G401.6 (cell line): ENCODE measurements around the gene ESPNL.

ENCODE experiments used
- FAIRE-seq: peaks from 2 replicates; lab custom pipeline; 2012; peaks lifted over from hg19 to GRCh38; lab: Jason Lieb, UNC

ESPNL gene

DNA sequence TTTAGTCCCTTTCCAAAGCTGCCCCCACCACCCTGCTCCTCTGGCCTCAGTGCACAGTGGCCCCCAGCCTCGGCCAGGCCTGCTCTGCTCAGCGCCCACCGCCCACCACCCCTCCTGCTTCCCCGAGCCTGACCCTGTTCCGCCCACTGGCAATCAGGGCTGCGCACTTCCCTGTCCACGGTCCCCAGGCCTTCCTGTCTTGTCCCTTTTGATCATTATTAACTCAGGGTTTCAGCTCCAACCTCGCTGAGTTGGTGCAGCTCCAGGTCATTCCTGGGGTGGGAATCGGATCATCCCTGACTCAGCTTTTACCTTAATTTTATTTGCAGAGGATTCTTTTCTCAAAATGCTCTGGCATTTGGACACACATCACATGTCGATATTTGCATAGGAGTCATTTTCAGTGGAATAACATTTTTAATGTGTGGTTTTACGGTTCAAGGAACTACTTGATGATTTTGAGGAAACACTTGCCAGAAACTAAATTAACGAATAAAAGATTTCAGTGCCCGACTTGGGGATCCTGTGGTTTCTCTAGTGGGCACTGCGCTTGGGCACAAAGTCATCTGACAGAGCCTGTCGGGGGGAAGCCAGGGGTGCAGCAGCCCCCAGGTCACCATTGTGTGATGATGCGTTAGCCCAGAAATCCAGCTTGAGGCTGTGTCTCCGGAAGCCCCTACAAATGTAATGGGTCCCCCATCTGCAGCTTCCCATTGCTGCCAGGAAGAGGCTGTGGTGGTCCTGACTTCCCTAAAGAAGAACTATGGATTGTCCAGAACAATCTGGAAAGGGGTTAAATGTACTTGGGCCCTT is 1.0 kb upstream of the ESPNL start:
- FAIRE-seq = no peak

DNA sequence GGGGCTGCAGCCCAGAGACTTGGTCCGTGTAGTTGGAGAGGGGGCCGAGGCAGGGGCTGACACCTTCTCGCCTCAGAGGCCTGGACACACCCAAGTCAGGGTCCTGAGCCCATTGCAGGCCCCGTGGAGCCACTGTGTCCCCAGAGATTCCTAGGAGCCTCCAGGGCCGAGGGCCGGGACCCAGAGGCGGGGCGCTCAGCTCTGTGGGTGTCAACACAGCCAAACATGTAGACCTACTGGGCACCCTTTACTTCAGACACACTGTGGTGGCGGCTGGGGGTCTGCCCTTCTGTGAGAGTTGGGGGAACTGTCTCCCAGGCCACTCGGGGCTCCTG is 459 bp upstream of the ESPNL start:
- no peak for FAIRE-seq

DNA sequence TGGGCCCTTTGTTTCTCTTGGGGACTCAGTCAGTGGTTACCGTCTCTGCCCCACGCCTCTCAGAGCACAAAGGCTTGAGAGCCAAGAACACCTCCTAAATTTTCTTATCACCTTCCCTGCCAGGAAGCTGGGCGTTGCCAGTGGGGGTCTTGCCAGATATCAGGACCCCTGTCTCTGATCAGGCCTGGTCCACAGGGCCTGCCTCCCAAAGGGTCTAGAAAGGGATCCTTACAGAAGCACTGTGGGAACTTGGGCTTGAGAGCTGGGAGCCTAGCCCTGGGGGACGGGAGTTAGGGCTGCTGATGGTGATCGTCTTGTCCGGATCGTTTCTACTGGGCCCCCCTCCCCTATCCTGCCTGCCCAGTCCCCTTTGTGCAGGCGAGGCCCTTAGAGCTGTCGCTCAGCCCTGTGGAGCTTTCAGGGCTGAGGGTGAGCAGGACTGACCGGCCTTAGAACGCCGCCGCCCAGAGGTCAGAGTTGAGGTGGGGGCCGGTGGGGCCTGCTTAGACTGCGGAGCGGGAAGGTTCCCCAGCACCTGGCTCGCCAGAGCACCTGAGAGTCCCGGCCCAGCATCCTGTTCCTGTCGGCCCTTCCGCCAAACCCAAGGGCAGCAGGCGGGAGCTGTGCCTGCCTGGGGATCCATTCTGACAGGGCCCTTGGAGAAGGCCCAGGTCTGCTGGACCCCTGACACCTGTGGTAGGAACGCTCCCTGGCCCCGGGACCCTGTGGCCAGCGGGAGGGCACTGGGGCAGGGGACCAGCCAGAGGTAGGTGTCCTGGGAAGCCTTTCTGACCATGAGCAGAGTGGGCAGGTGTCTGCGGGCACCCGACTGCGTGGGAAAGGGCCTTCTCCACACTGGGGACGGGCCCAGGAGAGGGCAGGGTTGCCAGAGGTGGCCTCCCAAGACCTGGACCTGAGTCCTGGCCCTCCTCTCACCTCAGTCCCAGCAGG is 956 bp downstream of the ESPNL start:
- no peak for FAIRE-seq

DNA sequence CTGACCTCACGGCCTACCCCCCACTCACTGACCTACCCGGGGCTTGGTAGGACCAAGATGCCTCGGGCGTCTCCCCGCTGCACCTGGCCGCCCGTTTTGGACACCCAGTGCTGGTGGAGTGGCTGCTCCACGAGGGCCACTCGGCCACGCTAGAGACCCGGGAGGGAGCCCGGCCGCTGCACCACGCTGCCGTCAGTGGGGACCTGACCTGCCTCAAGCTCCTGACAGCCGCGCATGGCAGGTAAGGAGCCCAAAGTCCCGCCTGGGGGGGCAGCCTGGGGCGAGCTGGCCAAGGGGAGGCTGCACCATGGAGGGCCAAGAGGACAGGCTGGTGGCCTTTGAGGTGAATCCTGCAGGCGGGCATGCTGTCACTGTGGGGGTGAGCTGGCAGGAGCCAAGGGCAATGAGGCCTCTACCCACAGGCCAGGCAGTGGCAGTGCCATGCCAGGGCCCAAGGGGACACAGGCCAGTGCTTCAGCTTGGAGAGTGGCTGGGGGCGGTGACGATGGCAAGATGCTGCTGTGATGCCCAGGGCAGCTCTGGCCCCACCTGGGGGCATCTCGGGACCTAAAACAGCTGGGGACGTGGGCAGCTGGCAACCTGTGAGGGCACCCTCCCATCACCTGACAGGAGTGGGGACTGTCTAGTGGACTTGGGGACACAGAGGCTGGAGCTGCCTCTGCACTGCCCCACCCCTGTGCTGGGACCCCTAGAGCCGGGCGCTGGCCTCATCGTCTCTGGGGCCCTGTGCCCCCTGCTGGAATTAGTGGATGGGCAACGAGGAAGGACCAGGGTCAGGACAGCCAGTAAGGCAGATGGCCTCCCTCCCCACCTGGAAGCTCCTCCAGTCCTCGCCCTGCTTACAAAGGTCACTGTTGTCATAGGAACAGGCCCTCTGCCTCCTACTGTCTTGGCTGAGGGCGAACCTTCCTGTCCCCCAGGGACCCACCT is 2.0 kb downstream of the ESPNL start:
- no peak for FAIRE-seq

DNA sequence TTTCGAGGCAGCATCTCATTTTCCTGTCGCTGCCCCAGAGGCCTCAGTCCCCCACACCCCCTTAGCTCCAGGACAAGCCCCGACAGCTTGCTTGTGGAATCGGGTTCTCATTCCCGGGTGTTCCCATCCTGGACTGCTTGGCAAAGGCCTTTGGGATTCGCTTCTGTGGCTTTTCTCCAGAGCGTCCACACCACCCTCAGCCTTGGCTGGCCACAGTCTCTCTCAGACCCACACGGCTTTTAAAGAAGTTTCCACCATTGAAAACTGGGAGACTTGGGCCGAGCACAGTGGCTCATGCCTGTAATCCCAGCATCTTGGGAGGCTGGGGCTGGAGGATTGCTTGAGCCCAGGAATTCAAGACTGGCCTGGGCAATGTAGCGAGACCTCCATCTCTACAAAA is 2.7 kb downstream of the ESPNL start:
- no peak for FAIRE-seq

DNA sequence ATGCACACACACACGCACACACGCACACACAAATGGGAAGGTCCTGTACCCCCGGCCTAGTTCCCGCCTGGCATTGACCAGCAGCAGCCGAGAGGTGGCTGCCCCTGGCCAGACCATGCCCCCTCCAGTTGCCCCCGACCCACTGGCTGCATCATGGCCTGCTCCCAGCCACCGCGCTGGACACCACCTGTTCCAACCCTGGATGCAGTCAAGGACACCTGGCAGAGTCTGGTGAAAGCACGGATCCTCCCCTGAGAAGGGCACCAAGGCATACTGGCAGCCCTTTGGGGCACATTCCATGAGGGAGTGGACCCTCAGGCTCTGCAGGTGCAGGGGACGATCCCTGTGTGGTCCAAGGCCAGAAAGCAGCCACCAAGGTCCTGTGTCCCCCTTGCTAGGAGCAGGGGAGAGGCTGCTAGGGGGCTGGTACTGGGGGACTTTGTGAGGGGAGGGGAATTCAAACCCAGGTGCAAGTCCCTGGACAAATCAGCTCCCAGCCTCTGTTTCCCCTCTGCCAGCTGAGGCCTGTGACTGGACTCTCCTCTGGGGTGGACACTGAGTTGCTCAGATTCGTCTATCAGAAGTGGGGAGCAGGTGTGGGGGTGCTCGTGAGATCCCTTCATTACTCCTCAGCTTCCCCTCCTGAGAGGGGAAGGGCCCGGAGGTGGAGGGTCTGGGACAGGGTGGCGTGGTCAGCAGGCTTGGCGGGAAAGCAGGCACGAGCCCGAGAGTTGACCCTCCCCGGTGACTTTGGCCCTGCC is 3.5 kb downstream of the ESPNL start:
- no peak for FAIRE-seq

DNA sequence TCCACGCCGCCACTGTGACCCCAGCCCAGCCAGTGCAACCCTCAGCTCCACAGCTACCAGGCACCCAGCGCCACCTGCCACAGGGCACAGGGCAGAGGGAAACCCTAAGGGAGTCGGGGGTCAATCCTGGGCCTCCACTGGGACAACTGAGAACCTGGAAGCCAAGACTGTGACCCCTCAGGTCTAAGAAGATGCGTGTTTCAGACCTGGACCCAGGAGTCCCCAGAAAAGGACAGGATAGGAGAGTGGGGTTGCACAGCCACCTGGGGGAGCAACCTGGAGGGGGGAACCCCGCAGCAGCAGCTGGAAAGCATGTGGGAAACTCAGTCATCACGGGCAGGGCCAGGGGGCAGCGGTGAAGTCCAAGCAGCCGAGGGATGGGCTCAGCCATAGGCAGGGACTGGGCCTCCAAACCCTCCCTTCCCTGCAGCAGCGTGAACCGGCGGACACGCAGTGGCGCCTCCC is 4.1 kb downstream of the ESPNL start:
- FAIRE-seq = no peak

DNA sequence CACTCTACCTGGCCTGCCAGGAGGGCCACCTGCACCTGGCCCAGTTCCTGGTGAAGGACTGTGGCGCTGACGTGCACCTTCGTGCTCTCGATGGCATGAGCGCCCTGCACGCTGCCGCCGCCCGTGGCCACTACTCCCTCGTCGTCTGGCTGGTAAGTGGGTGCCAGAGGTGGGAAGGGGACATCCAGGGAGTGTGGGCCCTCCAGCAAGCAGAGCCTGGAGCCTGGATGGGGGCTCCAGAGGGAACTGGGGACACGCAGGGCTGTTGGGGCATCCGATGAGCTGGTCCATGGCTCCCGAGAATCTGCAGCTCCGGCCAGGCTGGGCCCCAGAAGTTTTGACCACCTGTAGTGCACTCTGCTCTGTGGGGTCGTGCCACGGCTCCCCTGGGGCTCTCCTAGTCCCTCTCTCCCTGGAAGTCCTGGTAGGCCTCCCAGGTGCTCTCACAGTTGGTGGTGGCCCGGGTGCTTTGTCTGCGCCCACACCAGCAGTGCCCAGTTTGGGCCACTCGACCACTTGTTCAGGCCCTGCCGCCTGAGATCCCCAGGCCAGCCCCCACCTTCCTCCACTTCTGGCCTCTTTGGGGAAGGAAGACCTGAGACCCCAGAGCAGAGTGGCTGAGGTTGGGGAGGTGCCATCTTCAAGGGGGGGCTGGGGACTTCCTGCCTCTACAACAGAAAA is 4.7 kb downstream of the ESPNL start:
- FAIRE-seq = no peak

DNA sequence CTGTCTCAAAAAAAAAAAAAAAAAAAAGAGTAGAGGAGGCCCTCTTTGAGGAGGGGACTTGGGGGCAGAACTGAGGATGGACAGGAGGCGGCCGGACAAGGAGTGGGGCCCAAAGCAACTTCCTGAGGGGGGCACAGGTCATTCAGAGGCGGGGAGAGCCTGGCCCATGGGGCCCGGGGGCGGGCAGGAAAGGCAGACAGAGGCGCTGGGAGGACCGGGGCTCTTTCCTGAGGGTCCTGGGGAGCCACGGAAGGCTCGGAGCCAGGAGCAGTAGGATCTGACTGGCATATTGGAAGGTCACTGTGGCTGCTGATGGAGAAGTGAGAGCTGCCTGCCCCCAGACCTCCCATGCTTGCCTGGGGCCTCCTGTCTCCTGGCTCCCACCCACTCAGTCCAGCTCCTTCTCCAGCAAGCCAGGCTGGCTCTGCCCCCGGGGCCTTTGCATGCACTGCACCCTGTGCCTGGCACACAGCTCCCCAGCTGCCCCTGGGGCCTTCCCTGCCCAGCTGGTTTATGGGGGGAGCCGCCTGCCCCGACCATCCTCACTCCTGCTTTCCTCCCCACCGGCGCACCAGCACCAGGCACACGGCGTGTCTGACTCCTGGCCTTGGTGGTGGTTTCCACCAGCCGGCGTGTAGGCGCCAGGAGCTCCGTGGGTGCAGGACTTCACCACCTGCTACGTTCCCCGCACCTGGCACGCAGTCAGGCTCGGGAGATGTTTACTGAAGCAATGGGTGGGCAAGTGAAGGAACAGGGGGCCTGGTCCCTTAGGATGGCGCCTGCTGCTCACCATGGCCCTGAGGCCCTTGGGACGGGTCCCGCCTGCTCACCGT is 5.6 kb downstream of the ESPNL start:
- no peak for FAIRE-seq

DNA sequence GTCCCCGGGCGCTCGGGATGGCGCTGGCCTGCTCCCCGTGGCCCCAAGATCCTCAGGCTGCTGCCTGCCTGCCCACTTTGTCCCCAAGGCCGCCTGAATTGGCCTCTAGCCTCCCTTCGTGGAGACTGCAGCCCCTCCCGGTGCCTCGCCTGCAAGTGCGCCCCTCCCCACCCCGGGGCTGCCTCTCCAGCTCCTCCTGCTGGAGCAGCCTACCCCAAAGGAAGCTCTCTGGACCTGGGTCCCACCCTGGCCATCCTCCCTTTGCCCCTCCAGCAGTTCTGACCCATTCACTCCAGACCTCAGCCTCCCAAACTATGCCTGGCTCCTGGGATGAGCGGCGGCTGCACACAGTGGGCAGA is 6.2 kb downstream of the ESPNL start:
- FAIRE-seq = no peak

DNA sequence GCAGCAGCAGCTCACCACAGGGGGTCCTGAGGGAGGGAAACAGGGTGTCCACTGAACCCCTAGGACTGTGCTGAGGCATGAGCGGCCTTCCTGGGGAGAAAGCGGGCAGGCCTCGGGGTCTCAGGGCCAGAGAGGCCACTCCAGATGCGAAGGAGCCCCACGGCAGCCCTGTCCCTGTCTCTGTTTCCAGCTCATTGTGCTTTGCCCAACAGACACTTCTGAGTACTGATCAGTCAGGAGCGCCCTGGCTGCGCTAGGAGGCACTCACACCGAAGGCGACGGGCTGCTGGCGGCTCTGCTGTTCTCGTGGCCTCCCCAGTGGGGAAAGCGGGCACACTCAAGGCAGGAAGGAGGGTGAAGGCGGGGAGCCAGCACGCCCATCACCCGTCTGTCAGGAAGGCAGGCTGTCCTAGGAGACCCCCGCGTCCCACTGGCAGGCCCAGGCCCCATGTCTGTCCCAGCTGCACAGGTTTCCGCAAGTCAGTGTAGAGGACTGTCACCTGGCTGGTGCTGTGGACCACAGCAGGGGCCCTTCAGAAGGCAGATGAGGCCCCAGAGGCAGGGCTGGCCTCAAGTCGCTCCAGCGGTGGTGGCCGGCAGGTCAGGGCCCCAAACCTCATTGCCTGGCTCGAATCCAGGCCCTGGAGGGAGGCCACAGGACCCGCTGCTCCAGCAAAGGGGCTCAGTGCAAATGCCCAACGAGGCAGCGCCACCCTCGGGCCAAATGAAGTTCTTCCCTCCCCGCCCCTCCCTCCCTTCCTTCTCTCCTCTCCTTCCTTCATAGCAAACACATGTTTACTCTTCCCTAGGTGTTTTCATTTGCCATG is 6.8 kb downstream of the ESPNL start:
- no peak for FAIRE-seq

DNA sequence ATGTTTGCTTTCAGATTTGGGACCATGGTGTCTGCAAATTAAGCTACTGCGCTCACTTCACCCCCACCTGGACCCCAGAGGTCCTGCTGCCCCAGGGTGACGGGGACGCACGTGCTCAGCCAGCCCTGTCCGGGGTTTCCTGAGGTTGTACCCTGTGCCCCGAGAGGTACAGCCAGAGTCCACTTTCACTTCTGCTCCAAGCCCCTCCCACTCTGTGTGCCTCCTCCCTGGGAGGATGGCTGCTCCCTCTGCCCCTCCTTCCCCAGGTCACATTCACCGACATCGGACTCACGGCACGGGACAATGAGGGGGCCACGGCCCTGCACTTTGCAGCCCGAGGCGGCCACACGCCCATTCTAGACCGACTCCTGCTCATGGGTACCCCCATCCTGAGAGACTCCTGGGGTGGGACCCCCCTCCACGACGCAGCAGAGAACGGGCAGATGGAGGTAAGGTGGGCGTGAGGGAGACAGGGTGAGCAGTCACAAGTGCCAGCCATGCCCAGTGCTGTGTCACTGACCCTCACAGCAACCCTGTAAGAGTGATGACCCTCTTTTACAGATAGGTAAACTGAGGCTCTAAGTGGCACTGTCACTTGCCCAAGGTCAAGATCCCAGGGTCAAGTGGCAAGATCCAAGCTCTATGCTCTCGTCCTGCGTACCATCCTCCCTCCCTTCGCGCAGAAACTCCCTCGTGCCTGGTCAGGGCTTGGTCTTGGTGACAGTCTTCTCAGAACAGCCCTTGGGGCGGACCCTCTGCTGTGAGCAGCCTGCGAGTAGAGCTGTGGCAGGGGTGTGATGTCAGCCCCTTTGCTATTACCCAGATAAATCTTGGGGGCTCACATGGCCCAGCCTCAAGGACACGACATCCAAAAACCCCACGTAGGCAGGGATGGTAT is 7.6 kb downstream of the ESPNL start:
- FAIRE-seq = no peak

DNA sequence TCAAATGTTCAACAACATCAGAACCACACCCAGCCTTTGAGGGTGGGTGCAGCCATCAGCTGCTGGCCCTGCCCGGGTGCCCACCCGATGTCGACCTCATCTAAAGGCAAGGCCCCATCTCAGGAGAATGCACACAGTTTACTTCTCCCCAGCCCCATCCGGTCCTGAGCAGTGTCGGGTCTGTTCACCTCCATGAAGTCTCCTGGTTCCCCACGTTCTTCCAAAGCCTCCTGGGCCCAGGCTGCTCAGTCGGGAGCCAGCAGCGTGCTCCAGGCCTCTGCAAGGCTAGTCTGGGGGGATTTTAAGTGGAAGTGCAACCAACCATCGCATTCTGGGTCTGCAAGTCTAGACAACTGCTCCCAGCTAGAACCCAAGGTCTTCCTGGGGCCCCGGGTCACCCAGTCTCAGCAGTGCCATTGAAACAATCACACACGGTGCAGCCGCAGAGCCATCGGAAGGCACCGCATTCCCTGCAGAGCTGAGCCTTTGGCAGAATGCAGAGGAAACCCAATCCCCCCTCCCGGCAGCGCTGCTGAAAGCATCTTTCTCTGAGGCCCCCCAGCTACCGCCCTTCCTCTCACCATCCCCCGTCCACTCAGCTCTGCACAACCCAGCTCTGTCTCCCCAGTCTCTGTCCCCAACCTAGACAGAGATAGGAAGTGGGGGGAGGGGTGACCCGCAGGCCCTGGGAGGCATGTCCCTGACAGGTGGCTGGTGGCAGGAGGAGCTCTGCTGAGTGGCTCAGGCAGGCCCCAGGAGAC is 8.5 kb downstream of the ESPNL start:
- no peak for FAIRE-seq

DNA sequence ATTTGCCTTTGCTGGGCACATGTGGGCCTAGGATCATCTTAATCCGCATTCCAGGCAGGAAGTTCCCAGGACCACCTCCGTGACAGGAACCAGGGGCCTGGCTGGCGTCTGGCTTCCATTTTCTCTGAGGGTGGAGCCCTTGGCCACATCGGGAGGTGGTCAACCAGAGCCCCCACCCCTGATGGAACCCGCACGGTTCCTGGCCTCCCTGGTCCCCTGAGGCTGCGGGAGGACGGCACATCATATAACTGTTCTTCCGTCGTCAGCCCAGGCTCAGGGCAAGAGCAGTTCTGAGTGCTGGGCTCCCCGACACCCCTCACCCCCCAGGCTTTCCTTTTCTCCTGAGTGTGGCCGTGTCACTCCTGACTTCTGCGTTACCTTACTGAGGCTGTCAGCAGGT is 13.5 kb downstream of the ESPNL start:
- no peak for FAIRE-seq

DNA sequence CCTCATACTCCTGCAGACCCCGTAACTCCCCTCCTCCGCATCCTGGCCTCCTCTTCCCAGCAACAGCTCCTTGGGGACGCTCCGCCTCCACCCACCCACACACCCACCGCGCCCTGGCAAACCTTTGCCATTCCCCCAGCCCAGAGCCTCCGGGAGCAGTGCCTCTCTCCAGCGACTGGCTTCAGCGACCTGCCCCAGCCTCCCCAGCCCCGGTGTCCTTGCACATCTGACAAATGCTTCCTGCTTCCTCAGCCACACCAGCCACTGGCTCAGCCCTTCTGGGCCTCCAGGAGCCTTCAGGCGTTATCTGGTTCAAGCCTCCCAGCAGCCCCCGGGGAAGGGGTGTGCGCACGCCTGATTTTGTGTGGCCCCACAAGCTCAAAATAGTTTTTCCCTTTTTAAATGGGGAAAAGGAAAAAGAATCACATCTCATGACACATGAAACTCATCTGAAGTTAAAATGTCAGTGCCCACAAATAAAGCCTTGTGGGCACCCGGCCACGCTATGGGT is 14.2 kb downstream of the ESPNL start:
- FAIRE-seq = no peak

DNA sequence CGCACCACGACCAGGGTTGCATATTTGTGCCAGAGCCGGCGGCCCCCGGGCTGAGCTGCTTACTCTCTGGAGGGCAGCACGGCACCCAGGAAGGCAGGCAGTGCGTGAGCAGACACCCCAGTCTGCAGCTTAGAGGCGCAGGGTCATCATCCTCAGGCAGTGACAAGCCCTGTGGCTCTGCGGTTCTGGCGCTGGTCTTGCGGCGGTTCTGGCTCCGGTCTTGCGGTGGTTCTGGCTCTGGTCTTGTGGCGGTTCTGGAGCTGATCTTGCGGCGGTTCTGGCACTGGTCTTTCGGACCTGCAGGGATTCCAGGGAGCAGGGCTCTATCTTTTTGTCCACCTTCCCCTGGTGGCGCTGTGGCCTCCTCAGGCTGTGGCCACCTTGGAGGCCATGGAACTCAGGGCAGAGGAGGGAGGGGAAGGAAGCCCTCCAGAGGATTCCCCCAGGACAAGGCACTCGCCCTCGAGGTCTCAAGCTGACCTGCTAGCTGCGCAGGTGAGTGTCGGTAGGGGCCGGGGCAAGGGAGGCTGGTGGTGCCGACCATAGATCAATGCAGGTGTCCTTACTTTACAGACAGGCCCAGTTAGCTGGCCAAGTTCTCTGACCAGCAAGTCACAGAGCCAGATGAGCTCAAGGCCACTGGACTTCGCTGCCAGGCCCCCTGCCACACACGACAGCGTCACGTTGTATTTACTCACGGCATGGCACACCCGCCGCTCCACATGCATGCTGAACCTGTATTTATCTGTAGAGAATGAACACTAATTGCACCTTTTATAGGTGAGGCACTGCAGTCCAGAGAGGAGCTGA is 14.9 kb downstream of the ESPNL start:
- FAIRE-seq = no peak
